Epithelial cell of esophagus (primary cell): ENCODE data around the gene STAC.

Experiments used
- DNase-seq: peaks from one replicate; pipeline ENCODE4 v3.0.0; 2010; ENCODE audit warnings: low read depth
- H3K4me3 ChIP-seq: 2 replicates; pipeline ENCODE4 v1.5.1; 2011; ENCODE audit warnings: mild to moderate bottlenecking, low read length, control low read depth
- TF ChIP-seq, protein P1 (sequence below): IDR thresholded peaks from 2 replicates; pipeline ENCODE4 v1.5.1; 2011; ENCODE audit warnings: low read depth, mild to moderate bottlenecking, low read length, control low read depth, inconsistent platforms; ENCODE audit not compliant: insufficient read depth; ENCODE audit errors: missing control alignments

STAC gene

DNA sequence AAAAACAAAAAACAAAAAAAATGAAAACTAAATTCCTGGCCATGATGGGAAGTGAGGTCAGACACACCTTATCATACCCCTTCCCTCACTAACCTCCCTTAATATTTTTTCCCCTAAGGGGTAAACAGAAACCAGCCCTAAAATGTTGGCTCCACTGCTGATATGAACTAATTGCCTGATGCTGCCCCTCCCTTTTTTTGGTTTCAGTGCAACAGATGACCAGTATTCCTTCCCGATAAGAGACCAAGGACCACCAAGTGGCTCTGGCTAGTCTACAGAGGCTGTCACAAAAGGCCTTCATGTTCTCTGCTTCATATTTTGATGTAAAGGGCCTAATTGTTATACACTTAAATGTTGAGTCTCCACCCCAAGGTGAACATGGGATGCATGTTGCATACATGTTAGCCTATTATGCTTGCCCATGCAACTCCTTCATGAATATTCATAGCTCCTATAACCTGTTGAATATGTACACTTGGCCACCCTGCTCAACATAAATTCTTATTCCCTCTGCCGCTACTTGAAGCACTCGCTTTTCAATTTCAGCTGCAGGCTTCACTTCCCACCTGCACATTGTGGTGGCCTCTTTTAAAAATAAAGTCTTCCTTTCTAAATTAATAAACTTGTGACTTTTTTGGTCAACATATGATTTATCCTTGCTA is 12.3 kb upstream of the STAC start:
- DNase-seq: no peak
- H3K4me3 ChIP-seq: no peak overlapping the region
- TF ChIP-seq, protein P1, sequence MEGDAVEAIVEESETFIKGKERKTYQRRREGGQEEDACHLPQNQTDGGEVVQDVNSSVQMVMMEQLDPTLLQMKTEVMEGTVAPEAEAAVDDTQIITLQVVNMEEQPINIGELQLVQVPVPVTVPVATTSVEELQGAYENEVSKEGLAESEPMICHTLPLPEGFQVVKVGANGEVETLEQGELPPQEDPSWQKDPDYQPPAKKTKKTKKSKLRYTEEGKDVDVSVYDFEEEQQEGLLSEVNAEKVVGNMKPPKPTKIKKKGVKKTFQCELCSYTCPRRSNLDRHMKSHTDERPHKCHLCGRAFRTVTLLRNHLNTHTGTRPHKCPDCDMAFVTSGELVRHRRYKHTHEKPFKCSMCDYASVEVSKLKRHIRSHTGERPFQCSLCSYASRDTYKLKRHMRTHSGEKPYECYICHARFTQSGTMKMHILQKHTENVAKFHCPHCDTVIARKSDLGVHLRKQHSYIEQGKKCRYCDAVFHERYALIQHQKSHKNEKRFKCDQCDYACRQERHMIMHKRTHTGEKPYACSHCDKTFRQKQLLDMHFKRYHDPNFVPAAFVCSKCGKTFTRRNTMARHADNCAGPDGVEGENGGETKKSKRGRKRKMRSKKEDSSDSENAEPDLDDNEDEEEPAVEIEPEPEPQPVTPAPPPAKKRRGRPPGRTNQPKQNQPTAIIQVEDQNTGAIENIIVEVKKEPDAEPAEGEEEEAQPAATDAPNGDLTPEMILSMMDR: no peak

DNA sequence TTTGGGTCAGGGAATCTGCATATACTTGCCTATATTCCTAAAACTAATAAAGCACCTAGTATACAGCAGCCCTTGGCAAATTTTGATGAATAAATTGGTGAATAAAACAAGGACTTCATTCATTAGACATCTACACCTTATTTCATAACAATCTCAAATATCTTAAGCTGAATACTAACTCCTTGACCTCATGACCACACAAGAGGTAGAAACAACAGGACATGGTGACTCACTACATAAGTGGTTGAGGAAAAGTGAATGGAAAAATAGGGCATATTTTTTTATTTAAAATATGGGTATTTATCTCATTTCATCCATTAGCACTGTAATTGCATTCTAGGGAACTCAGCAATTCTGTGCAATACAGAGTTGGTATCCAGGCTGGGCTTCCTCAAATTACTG is 7.8 kb upstream of the STAC start:
- DNase-seq: peak; percentile 50
- TF ChIP-seq, protein P1: no peak
- H3K4me3 ChIP-seq: no peak overlapping the region

- no peak overlapping the region for H3K4me3 ChIP-seq
- TF ChIP-seq, protein P1: no peak
- DNase-seq: peak; percentile 51
Observed at GRCh38 chr3:36373084-36373483, 7.2 kb upstream of the STAC start.

- TF ChIP-seq, protein P1: no peak
- no peak overlapping the region for H3K4me3 ChIP-seq
- no peak for DNase-seq
Observed at GRCh38 chr3:36373666-36374065, 6.6 kb upstream of the STAC start.

GRCh38 chr3:36379872-36380220 is 458 bp upstream of the STAC start:
- TF ChIP-seq, protein P1: no peak
- no peak for DNase-seq
- peak overlapping the region; percentile 13 for H3K4me3 ChIP-seq

- TF ChIP-seq, protein P1: no peak
- DNase-seq: no peak
- no peak overlapping the region for H3K4me3 ChIP-seq
Observed at GRCh38 chr3:36381311-36381956, 1.1 kb downstream of the STAC start.

- TF ChIP-seq, protein P1: no peak
- no peak for DNase-seq
- no peak overlapping the region for H3K4me3 ChIP-seq
Observed at GRCh38 chr3:36393563-36393962, 13.3 kb downstream of the STAC start.
